Stomach smooth muscle (tissue), 2 donors: ENCODE data around the gene CIDEB.

ENCODE experiments used
- H3K27ac ChIP-seq: one replicate; pipeline ENCODE4 v1.7.0; 2013; ENCODE audit warnings: mild to moderate bottlenecking, low read length, inconsistent platforms
- H3K27me3 ChIP-seq, 2 donors: one replicate each; pipeline ENCODE4 v1.7.0; 2013; ENCODE audit warnings: low read length in 2 of 2; ENCODE audit not compliant: insufficient read depth in 2 of 2, control insufficient read depth in 1 of 2
- H3K36me3 ChIP-seq, 2 donors: one replicate each; pipeline ENCODE4 v1.7.0; 2013; ENCODE audit warnings: low read length in 2 of 2; ENCODE audit not compliant: control insufficient read depth in 2 of 2, insufficient read depth in 2 of 2
- H3K4me1 ChIP-seq: one replicate; pipeline ENCODE4 v1.7.0; 2013; ENCODE audit warnings: low read length; ENCODE audit not compliant: control insufficient read depth, insufficient read depth
- H3K4me3 ChIP-seq, 2 donors: one replicate each; pipeline ENCODE4 v1.7.0; 2013; ENCODE audit warnings: low read length in 2 of 2
- H3K9ac ChIP-seq, 2 donors: one replicate each; pipeline ENCODE4 v1.7.0; 2013; ENCODE audit warnings: low read length in 2 of 2, mild to moderate bottlenecking in 1 of 2
- H3K9me3 ChIP-seq, 2 donors: one replicate each; pipeline ENCODE4 v1.7.0; 2013; ENCODE audit warnings: low read length in 2 of 2; ENCODE audit not compliant: control insufficient read depth in 2 of 2
- donor health status: healthy.
- donor health status: Pancreatic carcinoma.

Gene CIDEB

DNA sequence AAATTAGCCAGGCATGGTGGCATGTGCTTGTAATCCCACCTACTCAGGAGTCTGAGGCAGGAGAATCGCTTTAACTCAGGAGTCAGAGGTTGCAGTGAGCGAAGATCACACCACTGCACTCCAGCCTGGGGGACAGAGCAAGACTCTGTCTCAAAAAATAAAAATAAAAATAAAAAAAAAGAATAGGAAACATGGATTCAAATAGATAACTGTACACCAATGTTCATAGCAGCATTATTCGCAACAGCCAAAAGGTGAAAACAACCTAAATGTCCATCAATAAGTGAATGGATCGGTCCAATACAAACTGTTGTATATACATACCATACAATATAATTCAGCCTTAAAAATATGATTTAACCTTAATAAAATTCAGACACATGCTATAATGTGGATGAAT lies 35.1 kb upstream of the CIDEB start:
- Histone ChIP-seq H3K36me3 (no peaks in the 10 kb centered on the region), H3K27me3 (peaks cover 11 to 12% of the 10 kb centered on the region in 2 donors), H3K4me3 (no peak overlapping the region), H3K27ac (no peak overlapping the region), H3K9me3 (no peaks in the 10 kb centered on the region), H3K4me1 (peaks cover 2% of the 10 kb centered on the region), H3K9ac (no peak overlapping the region)

- no peaks in the 10 kb centered on the region for H3K9me3 ChIP-seq
- peaks cover 17 to 24% of the 10 kb centered on the region in 2 donors for H3K27me3 ChIP-seq
- no peaks in the 10 kb centered on the region for H3K36me3 ChIP-seq
- no peak overlapping the region for H3K27ac ChIP-seq
- no peak overlapping the region for H3K4me3 ChIP-seq
- H3K9ac ChIP-seq = no peak overlapping the region
- peaks cover 2% of the 10 kb centered on the region for H3K4me1 ChIP-seq
Observed at GRCh38 chr14:24340606-24341005, 32.8 kb upstream of the CIDEB start.

GRCh38 chr14:24339284-24340151 lies 31.7 kb upstream of the CIDEB start, which contains the start of gene RIPK3:
RIPK3 (minus strand) TSS chr14:24339991; CDS start chr14:24339826, 165 bp downstream.
- no peaks in the 10 kb centered on the region for H3K9me3 ChIP-seq
- no peak within 1 kb of the TSS for H3K9ac ChIP-seq

DNA sequence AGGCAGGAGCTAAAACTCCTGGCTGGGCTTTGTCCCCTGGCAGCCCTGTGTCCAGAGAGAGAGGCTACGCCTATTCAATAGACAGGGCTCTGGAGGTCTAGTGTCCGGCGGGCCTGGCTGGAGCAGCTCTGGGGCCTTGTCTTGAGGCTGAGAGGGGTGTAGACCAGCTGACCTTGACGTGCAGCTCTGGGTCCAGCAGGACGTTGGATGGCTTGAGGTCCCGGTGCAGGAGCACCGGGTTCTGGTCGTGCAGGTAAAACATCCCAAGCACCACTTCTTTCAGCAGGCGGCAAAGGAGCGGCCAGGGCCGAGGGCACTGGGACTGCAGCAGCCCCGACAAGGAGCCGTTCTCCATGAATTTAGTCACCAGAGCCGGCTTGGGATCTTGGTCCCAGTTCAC lies 31.1 kb upstream of the CIDEB start:
- H3K9me3 ChIP-seq = no peaks in the 10 kb centered on the region
- H3K4me1 ChIP-seq = peaks cover 10% of the 10 kb centered on the region
- no peaks in the 10 kb centered on the region for H3K36me3 ChIP-seq
- H3K4me3 ChIP-seq = peak overlapping the region; percentile 46 to 61
- peaks cover 34 to 38% of the 10 kb centered on the region in 2 donors for H3K27me3 ChIP-seq
- peak overlapping the region; percentile 24 for H3K27ac ChIP-seq
- H3K9ac ChIP-seq = no peak overlapping the region

More at GRCh38 chr14:24339284-24340151, 31.7 kb upstream of the CIDEB start, which contains the start of gene RIPK3:
- Histone ChIP-seq H3K36me3 (no peaks in the 10 kb centered on the region), H3K4me1 (peaks cover 4% of the 10 kb centered on the region), H3K27ac (peak within 1 kb of the TSS; percentile 24), H3K4me3 (peak within 1 kb of the TSS; percentile 46 to 61), H3K27me3 (peaks cover 28 to 32% of the 10 kb centered on the region in 2 donors)

- peaks cover 17% of the 10 kb centered on the region for H3K4me1 ChIP-seq
- H3K36me3 ChIP-seq = no peaks in the 10 kb centered on the region
- H3K27me3 ChIP-seq = peaks cover 36 to 43% of the 10 kb centered on the region in 2 donors
- H3K4me3 ChIP-seq = no peak overlapping the region
- no peak overlapping the region for H3K27ac ChIP-seq
- no peak overlapping the region for H3K9ac ChIP-seq
- H3K9me3 ChIP-seq = no peaks in the 10 kb centered on the region
Observed at GRCh38 chr14:24337824-24338175, 30.0 kb upstream of the CIDEB start.

DNA sequence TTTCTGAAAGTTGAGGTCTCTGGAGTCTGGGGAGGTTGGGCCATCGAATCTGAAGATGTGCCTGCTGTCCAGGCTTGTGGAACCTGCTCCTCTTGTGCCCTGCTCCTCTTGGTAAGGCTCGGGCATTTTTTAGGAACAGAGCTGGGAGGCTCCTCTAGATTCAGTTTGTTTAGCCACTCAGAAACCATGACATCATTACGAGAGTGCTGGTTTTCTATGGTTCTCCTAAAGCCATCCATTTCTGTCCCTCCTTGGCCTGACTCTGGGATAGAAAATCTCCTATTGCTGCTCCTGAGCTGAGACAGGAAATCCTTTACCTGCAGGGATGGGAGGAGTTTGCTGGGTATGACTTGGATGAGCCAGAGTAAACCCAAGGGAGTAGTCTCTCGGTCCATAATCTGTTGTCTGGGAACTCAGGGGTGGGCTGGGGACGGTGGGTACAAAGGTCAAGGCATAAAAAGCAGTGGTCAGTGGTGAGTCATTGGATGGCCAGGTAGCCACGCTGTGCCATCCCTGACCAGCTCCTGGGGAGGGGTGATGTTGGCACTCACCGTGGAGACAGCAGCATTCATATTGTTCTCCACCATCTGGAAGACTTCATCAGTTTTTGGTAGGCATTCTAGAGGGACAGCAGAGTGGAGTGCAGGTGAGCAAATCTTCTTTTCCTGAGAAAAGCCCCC lies 29.5 kb upstream of the CIDEB start:
- Histone ChIP-seq H3K9ac (no peak overlapping the region), H3K9me3 (no peaks in the 10 kb centered on the region)

GRCh38 chr14:24335461-24336171 lies 27.8 kb upstream of the CIDEB start:
- H3K27me3 ChIP-seq = peaks cover 46 to 50% of the 10 kb centered on the region in 2 donors

More for the DNA sequence above, 29.5 kb upstream of the CIDEB start:
- Histone ChIP-seq H3K27ac (no peak overlapping the region), H3K27me3 (peaks cover 42 to 48% of the 10 kb centered on the region in 2 donors), H3K4me1 (peaks cover 22% of the 10 kb centered on the region), H3K4me3 (no peak overlapping the region), H3K36me3 (no peaks in the 10 kb centered on the region)

GRCh38 chr14:24334431-24335291 lies 26.9 kb upstream of the CIDEB start, which contains the start of gene ADCY4:
ADCY4 (minus strand) TSS chr14:24335071; CDS start chr14:24334652, 419 bp downstream.
- Histone ChIP-seq H3K4me1 (peaks cover 35% of the 10 kb centered on the region), H3K4me3 (peak within 1 kb of the TSS; percentile 46 to 64), H3K27me3 (peaks cover 46 to 51% of the 10 kb centered on the region in 2 donors)

More at GRCh38 chr14:24335461-24336171, 27.8 kb upstream of the CIDEB start:
- Histone ChIP-seq H3K9me3 (no peaks in the 10 kb centered on the region), H3K4me1 (peaks cover 30% of the 10 kb centered on the region), H3K27ac (no peak overlapping the region), H3K36me3 (no peaks in the 10 kb centered on the region), H3K9ac (no peak overlapping the region), H3K4me3 (peak overlapping the region in 1 of 2 donors; percentile 64)

GRCh38 chr14:24332268-24332993 lies 24.7 kb upstream of the CIDEB start:
- H3K9ac ChIP-seq = peak overlapping the region in 1 of 2 donors; percentile 15
- no peaks in the 10 kb centered on the region for H3K9me3 ChIP-seq
- H3K4me1 ChIP-seq = peaks cover 33% of the 10 kb centered on the region
- no peak overlapping the region for H3K27ac ChIP-seq
- H3K27me3 ChIP-seq = peaks cover 36 to 44% of the 10 kb centered on the region in 2 donors
- H3K36me3 ChIP-seq = no peaks in the 10 kb centered on the region
- peak overlapping the region; percentile 46 to 66 for H3K4me3 ChIP-seq

More at GRCh38 chr14:24334431-24335291, 26.9 kb upstream of the CIDEB start, which contains the start of gene ADCY4:
- Histone ChIP-seq H3K9me3 (no peaks in the 10 kb centered on the region), H3K36me3 (no peaks in the 10 kb centered on the region), H3K9ac (peak within 1 kb of the TSS; percentile 36 to 55), H3K27ac (peak within 1 kb of the TSS; percentile 53)
